ENCODE results near the gene MYDGF.

DNA sequence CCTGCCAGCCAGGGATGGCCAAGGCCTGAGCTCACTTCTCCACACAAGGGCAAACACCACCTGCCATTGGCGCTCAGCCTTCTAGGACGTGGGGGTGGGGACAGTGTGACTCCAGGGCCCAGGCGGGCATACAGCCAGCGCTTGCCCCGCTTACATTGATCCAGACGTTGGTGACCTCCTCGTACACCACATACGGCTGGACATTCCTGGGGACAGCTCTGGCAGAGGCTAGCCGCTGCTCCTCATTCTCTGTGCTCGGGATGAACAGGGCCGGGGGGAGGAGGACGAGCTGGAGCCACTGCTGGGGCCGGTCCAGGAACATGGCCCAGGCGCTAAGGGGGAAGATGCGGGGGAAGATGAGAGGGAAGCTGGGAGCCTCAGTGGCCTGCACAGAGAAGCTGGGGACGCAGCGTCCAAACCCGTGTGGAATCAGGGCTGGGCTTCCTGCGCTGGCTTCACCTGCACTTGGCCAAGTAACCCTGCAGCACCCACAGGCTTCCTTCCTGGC lies 25.1 kb upstream of the MYDGF start:
- TF ChIP-seq, protein P1, sequence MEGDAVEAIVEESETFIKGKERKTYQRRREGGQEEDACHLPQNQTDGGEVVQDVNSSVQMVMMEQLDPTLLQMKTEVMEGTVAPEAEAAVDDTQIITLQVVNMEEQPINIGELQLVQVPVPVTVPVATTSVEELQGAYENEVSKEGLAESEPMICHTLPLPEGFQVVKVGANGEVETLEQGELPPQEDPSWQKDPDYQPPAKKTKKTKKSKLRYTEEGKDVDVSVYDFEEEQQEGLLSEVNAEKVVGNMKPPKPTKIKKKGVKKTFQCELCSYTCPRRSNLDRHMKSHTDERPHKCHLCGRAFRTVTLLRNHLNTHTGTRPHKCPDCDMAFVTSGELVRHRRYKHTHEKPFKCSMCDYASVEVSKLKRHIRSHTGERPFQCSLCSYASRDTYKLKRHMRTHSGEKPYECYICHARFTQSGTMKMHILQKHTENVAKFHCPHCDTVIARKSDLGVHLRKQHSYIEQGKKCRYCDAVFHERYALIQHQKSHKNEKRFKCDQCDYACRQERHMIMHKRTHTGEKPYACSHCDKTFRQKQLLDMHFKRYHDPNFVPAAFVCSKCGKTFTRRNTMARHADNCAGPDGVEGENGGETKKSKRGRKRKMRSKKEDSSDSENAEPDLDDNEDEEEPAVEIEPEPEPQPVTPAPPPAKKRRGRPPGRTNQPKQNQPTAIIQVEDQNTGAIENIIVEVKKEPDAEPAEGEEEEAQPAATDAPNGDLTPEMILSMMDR (IDR thresholded peaks at IDR 0.05; ENCODE audit: low read length): no peak
- TF ChIP-seq EZH2 (IDR thresholded peaks at IDR 0.05; ENCODE audit: borderline replicate concordance, low read length): no peak

Measured in OCI-LY1 (cell line).